ENCODE results near the gene CREB1.

Gene CREB1

DNA sequence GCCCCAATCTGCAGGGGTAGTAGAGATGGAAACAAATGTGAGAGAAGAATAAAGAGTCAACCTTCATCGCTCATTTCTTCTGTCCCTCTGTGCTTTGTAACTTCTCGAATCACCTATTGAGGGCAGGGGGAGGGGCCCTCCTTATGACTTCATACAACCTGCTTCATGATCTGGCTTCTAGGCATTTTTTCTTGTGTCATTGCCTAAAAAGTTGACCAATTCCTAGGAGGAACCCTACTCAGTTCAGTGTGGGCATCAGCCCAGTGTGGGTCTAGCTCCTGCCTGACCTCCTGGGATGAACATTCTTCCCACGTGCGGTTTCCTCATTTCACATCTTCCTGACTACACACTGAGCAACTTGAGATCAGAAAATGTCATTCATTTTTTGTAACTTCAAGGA is 46.3 kb upstream of the CREB1 start:
- Histone ChIP-seq H3K4me3 (ENCODE audit: low read depth in 1 of 2, low read length in 1 of 2) (no peak overlapping the region), H3K36me3 (no peaks in the 10 kb centered on the region), H3K4me1 (ENCODE audit: control insufficient read depth in 1 of 2, insufficient read depth in 1 of 2, low read depth in 1 of 2, low read length in 1 of 2) (peaks cover 27 to 40% of the 10 kb centered on the region in 2 experiments), H3K9me3 (no peaks in the 10 kb centered on the region), H3K27me3 (no peaks in the 10 kb centered on the region), H3K27ac (peak overlapping the region; percentile 16)
- TF ChIP-seq, protein P1, sequence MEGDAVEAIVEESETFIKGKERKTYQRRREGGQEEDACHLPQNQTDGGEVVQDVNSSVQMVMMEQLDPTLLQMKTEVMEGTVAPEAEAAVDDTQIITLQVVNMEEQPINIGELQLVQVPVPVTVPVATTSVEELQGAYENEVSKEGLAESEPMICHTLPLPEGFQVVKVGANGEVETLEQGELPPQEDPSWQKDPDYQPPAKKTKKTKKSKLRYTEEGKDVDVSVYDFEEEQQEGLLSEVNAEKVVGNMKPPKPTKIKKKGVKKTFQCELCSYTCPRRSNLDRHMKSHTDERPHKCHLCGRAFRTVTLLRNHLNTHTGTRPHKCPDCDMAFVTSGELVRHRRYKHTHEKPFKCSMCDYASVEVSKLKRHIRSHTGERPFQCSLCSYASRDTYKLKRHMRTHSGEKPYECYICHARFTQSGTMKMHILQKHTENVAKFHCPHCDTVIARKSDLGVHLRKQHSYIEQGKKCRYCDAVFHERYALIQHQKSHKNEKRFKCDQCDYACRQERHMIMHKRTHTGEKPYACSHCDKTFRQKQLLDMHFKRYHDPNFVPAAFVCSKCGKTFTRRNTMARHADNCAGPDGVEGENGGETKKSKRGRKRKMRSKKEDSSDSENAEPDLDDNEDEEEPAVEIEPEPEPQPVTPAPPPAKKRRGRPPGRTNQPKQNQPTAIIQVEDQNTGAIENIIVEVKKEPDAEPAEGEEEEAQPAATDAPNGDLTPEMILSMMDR (IDR thresholded peaks at IDR 0.05), result no peak

DNA sequence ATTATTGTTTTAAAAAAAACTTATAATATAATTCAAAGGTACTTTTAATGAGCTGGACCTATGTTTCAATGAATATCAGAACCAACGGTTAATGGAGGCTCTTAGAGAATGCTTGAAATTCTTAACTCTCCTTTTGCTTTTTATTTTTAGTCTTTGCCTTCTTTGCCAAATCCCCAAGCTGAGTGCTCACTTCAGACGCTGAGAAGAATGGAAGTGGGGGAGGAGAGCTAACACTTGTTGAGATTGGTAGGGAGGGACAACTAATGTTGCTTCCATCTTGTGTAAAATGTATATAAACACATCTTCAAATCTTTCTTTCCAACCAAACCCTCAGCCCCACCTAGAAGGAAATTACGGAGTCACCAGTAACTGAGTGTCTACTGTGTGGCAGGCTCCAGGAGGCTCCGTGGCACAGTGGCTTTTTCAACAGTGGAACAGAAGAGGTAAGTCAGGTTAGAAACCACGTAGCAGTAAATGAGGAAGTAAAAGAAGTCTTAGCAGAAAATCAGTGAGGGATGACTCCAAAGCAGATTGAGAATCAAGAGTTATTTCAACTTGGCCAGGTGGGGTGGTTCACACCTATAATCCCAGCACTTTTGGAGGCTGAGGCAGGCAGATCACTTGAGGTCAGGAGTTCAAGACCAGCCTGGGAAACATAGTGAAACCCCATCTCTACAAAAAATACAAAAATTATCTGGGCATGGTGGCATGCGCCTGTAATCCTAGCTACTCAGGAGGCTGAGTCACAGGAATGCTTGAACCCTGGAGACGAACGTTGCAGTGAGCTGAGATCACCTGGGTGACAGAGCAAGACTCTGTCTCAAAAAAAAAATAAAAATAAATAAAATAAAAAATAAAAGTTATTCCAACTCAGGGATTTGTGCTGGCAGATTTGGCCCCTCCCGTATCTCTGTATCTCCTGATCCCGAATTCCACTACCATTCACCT is 45.0 kb upstream of the CREB1 start:
- Histone ChIP-seq H3K27ac (peak overlapping the region; percentile 54), H3K4me1 (ENCODE audit: control insufficient read depth in 1 of 2, insufficient read depth in 1 of 2, low read depth in 1 of 2, low read length in 1 of 2) (peaks cover 19 to 30% of the 10 kb centered on the region in 2 experiments), H3K9me3 (no peaks in the 10 kb centered on the region), H3K4me3 (ENCODE audit: low read depth in 1 of 2, low read length in 1 of 2) (no peak overlapping the region), H3K27me3 (no peaks in the 10 kb centered on the region), H3K36me3 (no peaks in the 10 kb centered on the region)
- TF ChIP-seq, protein P1 (IDR thresholded peaks at IDR 0.05), result no peak

DNA sequence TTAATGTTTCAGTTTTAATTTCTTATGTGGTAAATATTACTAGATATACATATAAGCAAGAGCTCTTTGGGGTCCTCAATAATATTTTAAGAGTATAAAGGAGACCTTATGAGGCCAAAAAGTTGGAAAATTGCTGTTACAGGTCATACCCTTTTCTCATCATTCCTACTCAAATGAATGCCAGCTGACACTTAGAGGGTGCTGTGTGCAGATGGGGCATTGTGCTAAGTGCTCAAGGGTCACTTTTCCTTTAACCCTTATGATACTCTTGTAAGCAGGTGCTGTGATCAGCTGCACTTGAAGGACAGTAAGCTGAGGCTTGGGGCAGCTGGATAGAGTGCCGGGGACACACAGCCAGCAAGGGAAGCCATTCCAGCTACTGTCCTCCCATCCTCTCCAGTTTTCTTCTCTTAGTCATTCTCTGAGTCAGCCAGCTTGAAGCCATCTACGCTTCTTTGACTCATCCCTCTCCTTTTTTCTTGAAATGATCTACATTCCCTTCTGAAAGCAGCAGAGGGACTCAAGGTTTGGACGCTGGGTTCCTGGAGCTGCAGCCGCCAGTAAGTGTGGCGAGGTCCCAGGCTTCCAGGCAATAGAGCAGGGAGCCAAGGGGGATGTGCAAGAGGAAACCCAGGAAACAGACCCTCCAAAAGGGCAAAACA is 42.0 kb upstream of the CREB1 start:
- Histone ChIP-seq H3K27me3 (no peaks in the 10 kb centered on the region), H3K4me1 (ENCODE audit: control insufficient read depth in 1 of 2, insufficient read depth in 1 of 2, low read depth in 1 of 2, low read length in 1 of 2) (peaks cover 3 to 5% of the 10 kb centered on the region in 2 experiments), H3K4me3 (ENCODE audit: low read depth in 1 of 2, low read length in 1 of 2) (no peak overlapping the region), H3K27ac (no peak overlapping the region), H3K9me3 (no peaks in the 10 kb centered on the region), H3K36me3 (no peaks in the 10 kb centered on the region)
- TF ChIP-seq, protein P1 (IDR thresholded peaks at IDR 0.05), result no peak

DNA sequence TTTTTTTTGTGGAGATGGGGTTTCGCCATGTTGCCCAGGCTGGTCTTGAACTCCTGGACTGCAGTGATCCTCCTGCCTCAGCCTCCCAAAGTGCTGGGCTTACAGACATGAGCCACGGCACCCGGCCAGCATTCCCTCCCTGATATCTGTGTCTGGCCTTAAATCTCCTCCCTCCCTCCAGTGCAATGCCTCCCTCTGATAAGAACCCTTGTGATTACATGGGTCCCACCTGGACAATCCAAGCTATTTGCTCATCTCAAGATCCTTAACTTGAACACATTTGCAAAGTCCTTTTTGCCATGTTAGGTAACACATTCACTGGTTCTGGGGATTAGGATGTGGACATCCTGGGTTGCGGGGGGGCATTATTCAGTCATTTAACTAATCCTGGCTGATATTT is 40.5 kb upstream of the CREB1 start:
- Histone ChIP-seq H3K9me3 (no peaks in the 10 kb centered on the region), H3K4me1 (ENCODE audit: control insufficient read depth in 1 of 2, insufficient read depth in 1 of 2, low read depth in 1 of 2, low read length in 1 of 2) (peaks cover 3 to 5% of the 10 kb centered on the region in 2 experiments), H3K27me3 (no peaks in the 10 kb centered on the region), H3K27ac (no peak overlapping the region), H3K36me3 (no peaks in the 10 kb centered on the region), H3K4me3 (ENCODE audit: low read depth in 1 of 2, low read length in 1 of 2) (no peak overlapping the region)
- TF ChIP-seq, protein P1 (IDR thresholded peaks at IDR 0.05), result no peak

DNA sequence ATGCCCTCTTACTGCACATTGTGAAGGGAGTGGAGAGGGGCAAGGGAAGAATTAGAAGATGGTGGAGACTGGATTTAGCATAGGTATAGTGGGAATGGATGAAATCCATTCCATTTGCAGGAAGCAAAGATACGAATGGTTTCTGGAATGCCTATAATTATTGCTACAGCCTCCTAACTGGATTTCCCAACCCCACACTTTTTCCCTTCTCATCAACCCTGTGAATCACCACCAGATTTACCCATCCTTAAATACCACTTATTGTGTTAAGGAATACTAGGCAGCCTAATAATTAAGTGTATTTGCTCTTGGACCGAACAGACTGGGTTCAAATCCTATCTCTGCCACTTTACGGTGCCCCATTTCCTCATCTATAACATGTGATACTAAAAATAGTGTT is 39.3 kb upstream of the CREB1 start:
- TF ChIP-seq, protein P1 (IDR thresholded peaks at IDR 0.05), result no peak
- no peak overlapping the region for H3K27ac ChIP-seq
- no peak overlapping the region for H3K4me3 ChIP-seq (ENCODE audit: low read depth in 1 of 2, low read length in 1 of 2)
- no peaks in the 10 kb centered on the region for H3K36me3 ChIP-seq
- no peaks in the 10 kb centered on the region for H3K4me1 ChIP-seq (ENCODE audit: control insufficient read depth in 1 of 2, insufficient read depth in 1 of 2, low read depth in 1 of 2, low read length in 1 of 2)
- no peaks in the 10 kb centered on the region for H3K27me3 ChIP-seq
- no peaks in the 10 kb centered on the region for H3K9me3 ChIP-seq

All from neutrophil (primary cell).